ENCODE measurements around the gene SLC31A1.

Gene SLC31A1

DNA sequence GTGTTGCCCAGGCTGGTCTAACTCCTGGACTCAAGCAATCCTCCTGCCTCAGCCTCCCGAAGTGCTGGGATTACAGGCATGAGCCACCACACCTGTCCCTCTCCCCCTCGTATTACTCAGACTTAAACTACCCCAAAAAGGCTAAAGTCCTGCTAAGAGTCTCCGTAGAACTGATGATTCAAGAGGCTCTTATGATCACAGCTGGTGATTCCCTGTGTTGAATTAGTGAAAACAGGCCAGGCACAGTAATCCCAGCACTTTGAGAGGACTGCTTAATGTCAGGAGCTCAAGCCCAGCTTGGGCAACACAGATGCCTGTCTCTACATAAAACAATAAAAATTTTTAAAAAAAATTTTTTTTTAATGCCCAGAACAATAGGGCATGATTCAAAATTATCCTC lies 44.8 kb downstream of the SLC31A1 start:
- in situ Hi-C loops (cut with HindIII; ENCODE audit: low pct_ligation_motif_present, low sequenced_read_pairs) = no loop called here
- TF ChIP-seq, protein P1, sequence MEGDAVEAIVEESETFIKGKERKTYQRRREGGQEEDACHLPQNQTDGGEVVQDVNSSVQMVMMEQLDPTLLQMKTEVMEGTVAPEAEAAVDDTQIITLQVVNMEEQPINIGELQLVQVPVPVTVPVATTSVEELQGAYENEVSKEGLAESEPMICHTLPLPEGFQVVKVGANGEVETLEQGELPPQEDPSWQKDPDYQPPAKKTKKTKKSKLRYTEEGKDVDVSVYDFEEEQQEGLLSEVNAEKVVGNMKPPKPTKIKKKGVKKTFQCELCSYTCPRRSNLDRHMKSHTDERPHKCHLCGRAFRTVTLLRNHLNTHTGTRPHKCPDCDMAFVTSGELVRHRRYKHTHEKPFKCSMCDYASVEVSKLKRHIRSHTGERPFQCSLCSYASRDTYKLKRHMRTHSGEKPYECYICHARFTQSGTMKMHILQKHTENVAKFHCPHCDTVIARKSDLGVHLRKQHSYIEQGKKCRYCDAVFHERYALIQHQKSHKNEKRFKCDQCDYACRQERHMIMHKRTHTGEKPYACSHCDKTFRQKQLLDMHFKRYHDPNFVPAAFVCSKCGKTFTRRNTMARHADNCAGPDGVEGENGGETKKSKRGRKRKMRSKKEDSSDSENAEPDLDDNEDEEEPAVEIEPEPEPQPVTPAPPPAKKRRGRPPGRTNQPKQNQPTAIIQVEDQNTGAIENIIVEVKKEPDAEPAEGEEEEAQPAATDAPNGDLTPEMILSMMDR (IDR thresholded peaks at IDR 0.05; ENCODE audit: low read depth, low read length, missing control alignments) = no peak
- peaks cover 43% of the 10 kb centered on the region for H3K36me3 ChIP-seq (replicated peaks)
- no peak overlapping the region for H3K4me3 ChIP-seq (ENCODE audit: low read depth, low read length)
- no peak overlapping the region for H3K27ac ChIP-seq
- no peak for DNase-seq
- no peaks in the 10 kb centered on the region for H3K27me3 ChIP-seq (replicated peaks)

DNA sequence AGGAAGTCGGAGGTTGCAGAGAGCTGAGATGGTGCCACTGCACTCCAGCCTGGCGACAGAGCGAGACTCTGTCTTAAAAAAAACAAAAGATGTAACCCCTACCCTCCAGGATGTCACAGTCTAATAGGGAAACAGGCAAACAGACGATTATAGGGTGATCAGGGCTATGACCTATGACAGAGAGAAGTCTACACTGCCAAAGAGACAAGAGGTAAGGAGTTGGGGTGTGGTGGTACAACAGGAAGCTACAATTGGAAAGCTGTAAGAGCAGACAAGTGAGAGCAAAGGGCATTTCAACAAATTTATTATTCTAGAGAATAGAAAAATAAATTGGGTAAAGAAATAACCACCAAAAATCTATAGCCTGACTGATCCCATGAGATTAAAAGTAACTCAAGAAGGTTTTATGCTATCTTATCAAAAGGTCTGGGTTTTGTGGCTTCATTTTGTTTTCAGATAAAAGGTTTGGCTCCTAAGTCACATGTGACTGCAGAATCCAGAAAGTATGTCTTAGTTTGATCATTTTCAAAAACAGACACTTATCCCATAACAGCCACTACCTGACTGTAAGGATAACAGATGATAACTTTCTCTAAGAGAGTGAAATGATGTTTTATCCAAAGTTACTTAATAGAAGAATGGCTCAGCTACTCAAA lies 46.7 kb downstream of the SLC31A1 start:
- in situ Hi-C loops (cut with HindIII; ENCODE audit: low pct_ligation_motif_present, low sequenced_read_pairs) = no loop called here
- H3K36me3 ChIP-seq (replicated peaks) = peaks cover 50% of the 10 kb centered on the region

DNA sequence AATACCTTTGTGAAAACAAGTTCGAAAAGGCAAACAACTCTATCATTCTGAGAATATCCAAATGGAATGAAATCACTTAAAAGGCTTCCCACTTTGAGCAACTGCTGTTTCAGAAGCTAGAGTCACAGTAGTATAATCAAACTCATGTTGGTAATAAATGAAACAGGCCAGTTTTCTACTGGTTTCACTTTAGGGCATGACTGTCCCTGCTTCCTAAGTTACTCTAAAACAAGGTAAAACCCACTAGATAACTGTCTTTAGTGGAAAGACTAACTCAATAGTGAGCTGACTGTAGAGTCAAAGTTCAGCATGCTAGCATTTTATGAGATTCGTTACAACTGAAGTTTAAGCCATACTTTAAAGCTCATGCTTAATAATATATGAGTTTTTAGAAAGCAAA lies 48.0 kb downstream of the SLC31A1 start:
- Histone ChIP-seq H3K27me3 (replicated peaks) (no peaks in the 10 kb centered on the region), H3K27ac (no peak overlapping the region), H3K4me3 (ENCODE audit: low read depth, low read length) (no peak overlapping the region), H3K36me3 (replicated peaks) (peaks cover 54% of the 10 kb centered on the region)
- in situ Hi-C loops (cut with HindIII; ENCODE audit: low pct_ligation_motif_present, low sequenced_read_pairs) = no loop called here
- TF ChIP-seq, protein P1 (IDR thresholded peaks at IDR 0.05; ENCODE audit: low read depth, low read length, missing control alignments) = no peak
- DNase-seq = no peak

More for the DNA sequence above, 46.7 kb downstream of the SLC31A1 start:
- no peaks in the 10 kb centered on the region for H3K27me3 ChIP-seq (replicated peaks)
- TF ChIP-seq, protein P1 (IDR thresholded peaks at IDR 0.05; ENCODE audit: low read depth, low read length, missing control alignments) = no peak
- no peak for DNase-seq
- H3K4me3 ChIP-seq (ENCODE audit: low read depth, low read length) = no peak overlapping the region
- no peak overlapping the region for H3K27ac ChIP-seq

DNA sequence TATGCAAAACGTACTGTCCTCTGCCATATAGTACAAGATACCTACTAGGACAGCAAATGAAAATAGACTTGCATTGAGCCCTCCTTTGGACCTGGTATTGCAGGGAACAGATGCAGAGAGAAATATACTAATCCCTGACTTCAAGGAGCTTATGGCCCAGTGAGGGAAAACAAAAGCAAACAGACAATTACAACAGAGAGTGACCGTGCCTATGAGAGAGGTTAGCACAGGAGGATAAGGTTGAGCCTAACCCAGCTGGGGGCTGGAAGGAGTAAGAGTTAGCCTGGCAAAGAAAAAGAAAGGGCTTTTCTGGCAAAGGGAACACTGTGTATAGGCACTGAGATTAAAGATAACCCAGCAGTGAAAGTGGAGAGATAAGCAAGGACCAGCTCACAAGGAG lies 48.5 kb downstream of the SLC31A1 start:
- no peak overlapping the region for H3K4me3 ChIP-seq (ENCODE audit: low read depth, low read length)
- no peaks in the 10 kb centered on the region for H3K27me3 ChIP-seq (replicated peaks)
- H3K27ac ChIP-seq = no peak overlapping the region
- peaks cover 53% of the 10 kb centered on the region for H3K36me3 ChIP-seq (replicated peaks)
- in situ Hi-C loops (cut with HindIII; ENCODE audit: low pct_ligation_motif_present, low sequenced_read_pairs) = no loop called here
- no peak for DNase-seq
- TF ChIP-seq, protein P1 (IDR thresholded peaks at IDR 0.05; ENCODE audit: low read depth, low read length, missing control alignments) = no peak

DNA sequence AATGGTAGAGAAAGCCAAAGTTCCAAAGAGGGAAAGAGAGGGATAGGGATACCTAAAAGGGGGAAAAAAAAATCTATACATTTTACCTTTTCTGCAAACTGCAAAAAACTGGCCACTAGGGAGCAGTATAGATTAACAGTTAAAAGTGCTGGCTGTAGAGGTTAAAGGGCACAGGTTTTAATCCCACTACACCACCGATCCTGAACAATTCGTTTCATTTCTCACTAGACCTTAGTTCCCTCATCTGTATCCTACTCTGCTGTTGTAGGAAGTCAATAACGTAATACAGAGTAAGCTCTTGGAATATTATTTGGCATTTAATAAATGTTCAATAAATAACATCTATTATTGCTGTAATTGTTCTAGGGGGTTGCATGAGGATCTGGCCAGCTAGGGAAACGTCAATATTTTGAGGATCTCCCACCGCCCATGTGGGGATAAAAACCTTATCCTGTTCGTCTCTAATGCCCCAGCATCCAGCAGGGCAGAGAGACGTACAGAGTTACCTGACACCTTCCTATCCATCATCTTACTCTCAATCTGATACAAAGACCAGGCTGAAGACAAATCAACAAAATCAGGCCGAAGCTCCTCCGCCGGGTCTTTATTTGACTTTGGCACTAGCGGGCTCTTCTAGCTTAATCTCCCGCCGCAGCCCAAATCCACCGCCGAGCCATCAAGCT lies 53.3 kb downstream of the SLC31A1 start:
- Histone ChIP-seq H3K27me3 (replicated peaks) (no peaks in the 10 kb centered on the region), H3K27ac (peak overlapping the region; percentile 88), H3K36me3 (replicated peaks) (peaks cover 41% of the 10 kb centered on the region), H3K4me3 (ENCODE audit: low read depth, low read length) (peak overlapping the region; percentile 96)
- in situ Hi-C loops (cut with HindIII; ENCODE audit: low pct_ligation_motif_present, low sequenced_read_pairs) = no loop called here
- TF ChIP-seq, protein P1 (IDR thresholded peaks at IDR 0.05; ENCODE audit: low read depth, low read length, missing control alignments) = peak; percentile 60
- peak; percentile 28 for DNase-seq
